Right ventricle myocardium inferior (tissue), 1 donor: Measurements from ENCODE around the gene PSMB9. TPM values are rescaled to one million over a fixed set of nuclear protein-coding genes. Genes with fewer than 3 reads are reported as not detected.

Experiments used
- ATAC-seq: fragments of 200-7000 bp; cut with Tn5 transposase; one replicate; pipeline ENCODE4 v1.9.1; 2020; ENCODE audit warnings: mild to moderate bottlenecking, moderate library complexity
- DNase-seq: peaks from one replicate; pipeline ENCODE4 v3.0.0; 2021; ENCODE audit errors: missing footprints
- intact Hi-C: fragments of 100-400 bp; cut with DNase I; formaldehyde crosslinking; loops from one replicate; pipeline ENCODE4 v1.11.0; 2022
- total RNA-seq: library from RNA; stranded (reverse); fragmentation: NEBNext Ultra II Directional; extraction: Animal tissue kit (Norgen Biotek cat#: 25700); gene quantifications from one replicate; pipeline ENCODE4 v1.2.1, GENCODE V29; 2021
- donor health status: DM: no; HTN: yes; CAD: no; lungs with severe emphysema.

PSMB9 gene
- total RNA-seq, 1 donor from 2014 or later: 13.4 TPM

- intact Hi-C loops: loop anchor here (1.0 to 5.0 kb wide), 3 partner anchors 17 to 135 kb away; partner anchors contain the start of gene PSMB9
- DNase-seq (no peak), ATAC-seq (no peak)
Observed at GRCh38 chr6:32837651-32838113, 16.3 kb upstream of the PSMB9 start.

GRCh38 chr6:32838114-32838958 is 15.7 kb upstream of the PSMB9 start, which contains the start of gene TAP2:
Gene TAP2 (minus strand): TSS chr6:32838739. CDS start chr6:32838233, 506 bp downstream.
- intact Hi-C loops: loop anchor here (1.0 to 5.0 kb wide), 3 partner anchors 16 to 134 kb away; partner anchors contain the start of gene PSMB9
- peak; percentile 98 for DNase-seq
- ATAC-seq: peak; percentile 97

- DNase-seq: no peak
- intact Hi-C loops: loop anchor here (5.0 kb wide), 1 partner anchor 133 kb away; no protein-coding TSS in a partner anchor
- ATAC-seq: no peak
Observed at GRCh38 chr6:32839356-32839755, 14.6 kb upstream of the PSMB9 start.

GRCh38 chr6:32840604-32841246 is 13.3 kb upstream of the PSMB9 start:
- ATAC-seq (no peak), DNase-seq (no peak)
- intact Hi-C loops: no loop called here

GRCh38 chr6:32842021-32842650 is 11.9 kb upstream of the PSMB9 start:
- DNase-seq (no peak), ATAC-seq (no peak)
- intact Hi-C loops: no loop called here

- intact Hi-C loops: no loop called here
- DNase-seq: no peak
- no peak for ATAC-seq
Observed at GRCh38 chr6:32842690-32843089, 11.3 kb upstream of the PSMB9 start.

GRCh38 chr6:32843331-32843978 is 10.5 kb upstream of the PSMB9 start:
- intact Hi-C loops: no loop called here
- no peak for DNase-seq
- ATAC-seq: no peak

GRCh38 chr6:32843979-32844838 is 9.8 kb upstream of the PSMB9 start, which contains the start of gene PSMB8:
Gene PSMB8 (minus strand): TSS chr6:32844047. CDS start chr6:32843996, 51 bp downstream.
- ATAC-seq (peak; percentile 98), DNase-seq (peak; percentile 97)
- intact Hi-C loops: no loop called here

GRCh38 chr6:32844839-32845383 is 9.1 kb upstream of the PSMB9 start:
- no peak for DNase-seq
- intact Hi-C loops: no loop called here
- ATAC-seq: no peak

- DNase-seq: no peak
- intact Hi-C loops: no loop called here
Observed at GRCh38 chr6:32845384-32845884, 8.6 kb upstream of the PSMB9 start.

GRCh38 chr6:32847004-32847403 is 7.0 kb upstream of the PSMB9 start:
- no peak for ATAC-seq
- DNase-seq: no peak
- intact Hi-C loops: no loop called here

More at GRCh38 chr6:32845384-32845884, 8.6 kb upstream of the PSMB9 start:
- no peak for ATAC-seq

GRCh38 chr6:32847795-32848194 is 6.2 kb upstream of the PSMB9 start:
- no peak for ATAC-seq
- intact Hi-C loops: no loop called here
- DNase-seq: no peak

GRCh38 chr6:32849126-32849525 is 4.9 kb upstream of the PSMB9 start:
- DNase-seq: peak; percentile 54
- no peak for ATAC-seq
- intact Hi-C loops: no loop called here

- DNase-seq: no peak
- no peak for ATAC-seq
- intact Hi-C loops: no loop called here
Observed at GRCh38 chr6:32851025-32851424, 3.0 kb upstream of the PSMB9 start.

GRCh38 chr6:32852018-32852843 is 1.8 kb upstream of the PSMB9 start:
- DNase-seq (peak; percentile 65), ATAC-seq (no peak)
- intact Hi-C loops: no loop called here

GRCh38 chr6:32852844-32853540 is 1.0 kb upstream of the PSMB9 start:
- ATAC-seq: peak; percentile 26
- intact Hi-C loops: no loop called here
- DNase-seq: peak; percentile 79
